ENCODE data around the gene BICRA. TPM values are rescaled to one million over a fixed set of nuclear protein-coding genes. Genes with fewer than 3 reads are reported as not detected.
A peak's percentile ranks its signal among the peaks of the same experiment; 100 is the strongest.

Gene BICRA
- total RNA-seq, 1 experiment from 2014 or later, result 29.3 TPM

GRCh38 chr19:47750752-47751151 is 141.8 kb downstream of the BICRA start:
- H3K36me3 Mint-ChIP-seq (ENCODE audit: insufficient read depth in 1 of 3, low read depth in 3 of 3), result peaks cover 49 to 78% (median 76%) of the 10 kb centered on the region in 3 experiments
- H3K56ac ChIP-seq (ENCODE audit: insufficient read length, low read depth, low read length), result no peak overlapping the region
- H3K4me1 Mint-ChIP-seq, result peaks cover 7 to 8% of the 10 kb centered on the region in 2 experiments; a peak in 3 of 4 replicates
- no peaks in the 10 kb centered on the region for H3K4me1 ChIP-seq (ENCODE audit: insufficient read depth, low read length)
- H3K9ac ChIP-seq (ENCODE audit: extremely low read depth, insufficient read length, low read length), result no peak overlapping the region
- H3T11ph ChIP-seq (ENCODE audit: low read length), result no peak overlapping the region
- H3K79me2 ChIP-seq (ENCODE audit: insufficient read depth, low read length), result peaks cover 6% of the 10 kb centered on the region; the same call in 1 of the 2 replicates
- no peak overlapping the region for H2BK15ac ChIP-seq (ENCODE audit: low read depth, low read length)
- no peak overlapping the region for H2BK12ac ChIP-seq (ENCODE audit: insufficient read length, low read depth, low read length)
- H4K5ac ChIP-seq (ENCODE audit: insufficient read length, low read depth, low read length), result no peak overlapping the region
- peak overlapping the region in 1 of 3 experiments; percentile 33; a peak in 1 of 7 replicates for H3K27ac Mint-ChIP-seq
- no peak overlapping the region for H3K4me2 ChIP-seq (ENCODE audit: insufficient read depth, insufficient read length, low read length)
- DNase-seq, result no peak
- no peak overlapping the region for H3K27ac ChIP-seq (ENCODE audit: insufficient read length, low read depth, low read length)
- H3K4ac ChIP-seq (ENCODE audit: low read depth, low read length), result no peak overlapping the region
- H2AFZ ChIP-seq (ENCODE audit: low read length), result no peak overlapping the region
- no peaks in the 10 kb centered on the region for H4K20me1 ChIP-seq (ENCODE audit: control insufficient read depth, insufficient read depth, insufficient read length)
- no peak overlapping the region for H2AK5ac ChIP-seq (ENCODE audit: insufficient read length, low read length)
- no peak overlapping the region for H4K8ac ChIP-seq (replicated peaks; ENCODE audit: insufficient read length, low read depth, low read length)
- WGBS (ENCODE audit: extremely low coverage, insufficient read length, low lambda C conversion rate), result no CpG with 5 or more reads among the region's 18 CpGs
- H4K91ac ChIP-seq (ENCODE audit: insufficient read length, low read depth, low read length), result no peak overlapping the region
- H2BK20ac ChIP-seq (ENCODE audit: low read depth, low read length, poor library complexity, severe bottlenecking), result no peak overlapping the region
- no peaks in the 10 kb centered on the region for H3K9me3 ChIP-seq (ENCODE audit: control insufficient read depth, low read depth, low read length)
- H3K27me3 ChIP-seq (ENCODE audit: insufficient read depth, low read length), result no peaks in the 10 kb centered on the region
- no peaks in the 10 kb centered on the region for H3K23me2 ChIP-seq (ENCODE audit: insufficient read length, low read depth, low read length, poor library complexity, severe bottlenecking)
- H3K4me3 Mint-ChIP-seq, result peak overlapping the region in 1 of 2 experiments; percentile 10; a peak in 1 of 5 replicates
- no peaks in the 10 kb centered on the region for H3K9me3 Mint-ChIP-seq
- no peak overlapping the region for H3K18ac ChIP-seq (ENCODE audit: insufficient read length, low read depth, low read length)
- no peak overlapping the region for H3K14ac ChIP-seq (ENCODE audit: insufficient read depth, low read length)
- no peak for TF ChIP-seq CTCF (conservative IDR thresholded peaks at IDR 0.05)
- H3K79me1 ChIP-seq (ENCODE audit: insufficient read depth, low read depth, low read length, poor library complexity, severe bottlenecking), result peaks cover 3% of the 10 kb centered on the region
- no peak overlapping the region for H2BK5ac ChIP-seq (ENCODE audit: insufficient read length, low read length)
- no peak overlapping the region for H3K23ac ChIP-seq (ENCODE audit: insufficient read length, low read depth, low read length)
- no peaks in the 10 kb centered on the region for H3K27me3 Mint-ChIP-seq (ENCODE audit: low read depth)
- H2BK120ac ChIP-seq (ENCODE audit: low read depth, low read length, poor library complexity, severe bottlenecking), result no peak overlapping the region

Measured in H9 (cell line).